ENCODE results near the gene CCT5. TPM values are rescaled to one million over a fixed set of nuclear protein-coding genes. Genes with fewer than 3 reads are reported as not detected.

The CCT5 gene
- total and polyA plus RNA-seq, 2 donors (not counting 1 experiment from before 2014, with no cell fraction given) = 74.3 to 77.7 TPM

DNA sequence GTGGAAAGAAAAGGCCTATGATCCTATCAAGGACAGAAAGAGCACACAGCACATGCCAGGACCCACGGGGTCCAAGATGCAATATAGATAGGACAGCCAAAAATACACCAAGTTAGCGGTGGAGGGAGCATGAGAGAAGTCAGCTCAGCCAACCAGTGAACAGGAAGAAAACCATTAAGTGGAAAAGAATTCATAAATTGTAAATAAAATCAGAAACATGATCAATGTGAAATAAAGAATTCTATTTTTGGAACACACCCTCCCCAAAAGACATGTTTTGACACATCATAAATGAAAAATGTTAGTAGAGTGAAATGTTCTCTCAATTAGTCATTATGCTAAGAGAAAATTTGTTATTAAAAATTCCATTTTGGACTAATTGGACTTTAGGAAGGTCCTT lies 36.0 kb upstream of the CCT5 start:
- Histone ChIP-seq H3K4me1 (ENCODE audit: control insufficient read depth in 2 of 2, insufficient read depth in 2 of 2, low read length in 2 of 2) (no peaks in the 10 kb centered on the region), H2AFZ (ENCODE audit: insufficient read depth, low read depth, low read length, poor library complexity, severe bottlenecking) (no peak overlapping the region), H3K9me3 (ENCODE audit: control extremely low read depth in 1 of 3, control insufficient read depth in 2 of 3, insufficient read depth in 1 of 3, low read length in 2 of 3) (no peaks in the 10 kb centered on the region), H4K20me1 (ENCODE audit: control insufficient read depth, insufficient read depth, low read length, poor library complexity, severe bottlenecking) (no peaks in the 10 kb centered on the region), H3K4me2 (replicated peaks; ENCODE audit: low read depth, low read length, poor library complexity, severe bottlenecking) (no peak overlapping the region), H3K4me3 (ENCODE audit: control extremely low read depth in 1 of 5, extremely low read depth in 1 of 5, insufficient read depth in 1 of 5, low read depth in 2 of 5, low read length in 4 of 5) (no peak overlapping the region), H3K36me3 (replicated peaks in 1 of 2; ENCODE audit: control extremely low read depth in 1 of 2, control insufficient read depth in 1 of 2, extremely low read depth in 1 of 2, insufficient read depth in 2 of 2, low read length in 1 of 2) (no peaks in the 10 kb centered on the region), H3K27me3 (replicated peaks in 1 of 4; ENCODE audit: control extremely low read depth in 1 of 4, control insufficient read depth in 3 of 4, insufficient read depth in 4 of 4, low read length in 3 of 4) (no peaks in the 10 kb centered on the region), H3K79me2 (ENCODE audit: control insufficient read depth, insufficient read depth, low read length) (no peaks in the 10 kb centered on the region), H3K9ac (ENCODE audit: low read length) (no peak overlapping the region), H3K27ac (ENCODE audit: low read length in 2 of 2) (no peak overlapping the region)
- Mint-ChIP-seq H3K4me3 (no peak overlapping the region), H3K27me3 (no peaks in the 10 kb centered on the region), H3K27ac (no peak overlapping the region), H3K9me3 (ENCODE audit: insufficient read depth) (no peaks in the 10 kb centered on the region), H3K4me1 (no peaks in the 10 kb centered on the region)
- no CpG with 5 or more reads among the region's 2 CpGs for WGBS (ENCODE audit: insufficient coverage)
- ATAC-seq (ENCODE audit: low read depth) (no peak), DNase-seq (no peak)
- ChIA-PET POLR2A (no interaction called here), CTCF (no interaction called here)
- TF ChIP-seq CTCF (IDR thresholded peaks at IDR 0.05) (no peak), EZH2 (IDR thresholded peaks at IDR 0.05; ENCODE audit: borderline replicate concordance, insufficient read depth, low read depth, low read length, poor library complexity, severe bottlenecking) (no peak)
- intact Hi-C loops (cut with micrococcal nuclease) = no loop called here

- no peak overlapping the region for H3K27ac Mint-ChIP-seq
- TF ChIP-seq CTCF (IDR thresholded peaks at IDR 0.05) = no peak
- no peak for TF ChIP-seq EZH2 (IDR thresholded peaks at IDR 0.05; ENCODE audit: borderline replicate concordance, insufficient read depth, low read depth, low read length, poor library complexity, severe bottlenecking)
- no peaks in the 10 kb centered on the region for H4K20me1 ChIP-seq (ENCODE audit: control insufficient read depth, insufficient read depth, low read length, poor library complexity, severe bottlenecking)
- no peaks in the 10 kb centered on the region for H3K4me1 ChIP-seq (ENCODE audit: control insufficient read depth in 2 of 2, insufficient read depth in 2 of 2, low read length in 2 of 2)
- H3K27me3 ChIP-seq (replicated peaks in 1 of 4; ENCODE audit: control extremely low read depth in 1 of 4, control insufficient read depth in 3 of 4, insufficient read depth in 4 of 4, low read length in 3 of 4) = no peaks in the 10 kb centered on the region
- H3K4me1 Mint-ChIP-seq = no peaks in the 10 kb centered on the region
- H3K27ac ChIP-seq (ENCODE audit: low read length in 2 of 2) = no peak overlapping the region
- H3K27me3 Mint-ChIP-seq = no peaks in the 10 kb centered on the region
- H3K9me3 ChIP-seq (ENCODE audit: control extremely low read depth in 1 of 3, control insufficient read depth in 2 of 3, insufficient read depth in 1 of 3, low read length in 2 of 3) = no peaks in the 10 kb centered on the region
- ChIA-PET POLR2A (no interaction called here), CTCF (no interaction called here)
- H3K36me3 ChIP-seq (replicated peaks in 1 of 2; ENCODE audit: control extremely low read depth in 1 of 2, control insufficient read depth in 1 of 2, extremely low read depth in 1 of 2, insufficient read depth in 2 of 2, low read length in 1 of 2) = no peaks in the 10 kb centered on the region
- H2AFZ ChIP-seq (ENCODE audit: insufficient read depth, low read depth, low read length, poor library complexity, severe bottlenecking) = no peak overlapping the region
- no peak overlapping the region for H3K4me2 ChIP-seq (replicated peaks; ENCODE audit: low read depth, low read length, poor library complexity, severe bottlenecking)
- no peak overlapping the region for H3K4me3 ChIP-seq (ENCODE audit: control extremely low read depth in 1 of 5, extremely low read depth in 1 of 5, insufficient read depth in 1 of 5, low read depth in 2 of 5, low read length in 4 of 5)
- intact Hi-C loops (cut with micrococcal nuclease) = no loop called here
- no peak for ATAC-seq (ENCODE audit: low read depth)
- no peak for DNase-seq
- no peaks in the 10 kb centered on the region for H3K79me2 ChIP-seq (ENCODE audit: control insufficient read depth, insufficient read depth, low read length)
- H3K9ac ChIP-seq (ENCODE audit: low read length) = no peak overlapping the region
- H3K9me3 Mint-ChIP-seq (ENCODE audit: insufficient read depth) = no peaks in the 10 kb centered on the region
- WGBS (ENCODE audit: insufficient coverage) = 97% methylated on average over 3 of the region's 5 CpGs
- H3K4me3 Mint-ChIP-seq = no peak overlapping the region
Observed at GRCh38 chr5:10215366-10215765, 34.7 kb upstream of the CCT5 start.
